Colonic mucosa (tissue), 4 donors: ENCODE results near the gene FRMD5. TPM values are rescaled to one million over a fixed set of nuclear protein-coding genes. Genes with fewer than 3 reads are reported as not detected.

Experiments
- DNase-seq: peaks from one replicate; pipeline ENCODE4 v3.0.0-alpha.2; 2020
- H3K27ac ChIP-seq: fragments of 200-600 bp; one replicate; pipeline ENCODE4 v1.8.0; 2021
- H3K27me3 ChIP-seq: fragments of 200-600 bp; one replicate; pipeline ENCODE4 v1.8.0; 2021
- H3K36me3 ChIP-seq: fragments of 200-600 bp; one replicate; pipeline ENCODE4 v1.8.0; 2021
- H3K4me1 ChIP-seq: fragments of 200-600 bp; one replicate; pipeline ENCODE4 v1.8.0; 2021; ENCODE audit warnings: mild to moderate bottlenecking
- H3K4me3 ChIP-seq: fragments of 200-600 bp; one replicate; pipeline ENCODE4 v1.8.0; 2021
- H3K9ac ChIP-seq, 2 donors: one replicate each; pipeline ENCODE4 v1.7.0; 2013; ENCODE audit warnings: control low read depth in 2 of 2, low read depth in 2 of 2, low read length in 2 of 2
- H3K9me3 ChIP-seq: fragments of 200-600 bp; one replicate; pipeline ENCODE4 v1.8.0; 2021
- intact Hi-C: fragments of 100-400 bp; cut with DNase I; formaldehyde crosslinking; loops from one replicate; pipeline ENCODE4 v1.14.1; 2022
- total RNA-seq, 2 donors: library from RNA; stranded (reverse); fragmentation: NEBNext Ultra II Directional in 1 of 2; extraction: Animal tissue kit (Norgen Biotek cat#: 25700) in 1 of 2; gene quantifications; one replicate each; pipeline ENCODE4 v1.2.1, GENCODE V29; 2021
- TF ChIP-seq, protein P1 (sequence below): fragments of 200-600 bp; IDR thresholded peaks from one replicate; pipeline ENCODE4 v1.8.0; 2022; ENCODE audit warnings: antibody characterized with exemption, mild to moderate bottlenecking
- donor health status: healthy.
- donor health status: DM: no; HTN: no; CAD: no.
- donor health status: DM: no; HTN: no; CAD: no.

The FRMD5 gene
- total RNA-seq, 2 donors from 2014 or later = 2.9 to 3.4 TPM

DNA sequence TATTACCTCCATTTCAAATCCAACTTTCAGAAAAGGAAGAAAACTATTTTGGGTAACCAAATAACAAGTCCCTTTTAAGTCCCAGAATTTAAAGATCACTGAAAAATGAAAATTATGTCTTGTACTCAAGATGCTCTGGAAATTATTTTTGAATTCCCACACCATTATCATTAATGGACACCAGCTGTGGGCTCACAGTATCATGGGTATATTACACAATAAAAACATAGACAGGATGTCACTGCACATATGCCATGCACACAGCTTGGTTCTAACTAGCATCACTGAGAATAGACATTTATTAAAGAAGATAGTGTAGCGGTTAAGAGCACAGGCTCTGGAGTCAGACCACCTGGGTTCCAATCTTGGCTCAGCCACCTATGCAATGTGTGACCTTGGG lies 130.4 kb downstream of the FRMD5 start:
- TF ChIP-seq, protein P1, sequence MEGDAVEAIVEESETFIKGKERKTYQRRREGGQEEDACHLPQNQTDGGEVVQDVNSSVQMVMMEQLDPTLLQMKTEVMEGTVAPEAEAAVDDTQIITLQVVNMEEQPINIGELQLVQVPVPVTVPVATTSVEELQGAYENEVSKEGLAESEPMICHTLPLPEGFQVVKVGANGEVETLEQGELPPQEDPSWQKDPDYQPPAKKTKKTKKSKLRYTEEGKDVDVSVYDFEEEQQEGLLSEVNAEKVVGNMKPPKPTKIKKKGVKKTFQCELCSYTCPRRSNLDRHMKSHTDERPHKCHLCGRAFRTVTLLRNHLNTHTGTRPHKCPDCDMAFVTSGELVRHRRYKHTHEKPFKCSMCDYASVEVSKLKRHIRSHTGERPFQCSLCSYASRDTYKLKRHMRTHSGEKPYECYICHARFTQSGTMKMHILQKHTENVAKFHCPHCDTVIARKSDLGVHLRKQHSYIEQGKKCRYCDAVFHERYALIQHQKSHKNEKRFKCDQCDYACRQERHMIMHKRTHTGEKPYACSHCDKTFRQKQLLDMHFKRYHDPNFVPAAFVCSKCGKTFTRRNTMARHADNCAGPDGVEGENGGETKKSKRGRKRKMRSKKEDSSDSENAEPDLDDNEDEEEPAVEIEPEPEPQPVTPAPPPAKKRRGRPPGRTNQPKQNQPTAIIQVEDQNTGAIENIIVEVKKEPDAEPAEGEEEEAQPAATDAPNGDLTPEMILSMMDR = no peak
- Histone ChIP-seq H3K27ac (no peak overlapping the region), H3K4me1 (no peaks in the 10 kb centered on the region), H3K27me3 (no peaks in the 10 kb centered on the region), H3K9me3 (no peaks in the 10 kb centered on the region), H3K36me3 (no peaks in the 10 kb centered on the region), H3K4me3 (no peak overlapping the region), H3K9ac (no peak overlapping the region)
- DNase-seq = no peak
- intact Hi-C loops = loop anchor here (2.0 kb wide), 1 partner anchor 160 kb away; no protein-coding TSS in a partner anchor

DNA sequence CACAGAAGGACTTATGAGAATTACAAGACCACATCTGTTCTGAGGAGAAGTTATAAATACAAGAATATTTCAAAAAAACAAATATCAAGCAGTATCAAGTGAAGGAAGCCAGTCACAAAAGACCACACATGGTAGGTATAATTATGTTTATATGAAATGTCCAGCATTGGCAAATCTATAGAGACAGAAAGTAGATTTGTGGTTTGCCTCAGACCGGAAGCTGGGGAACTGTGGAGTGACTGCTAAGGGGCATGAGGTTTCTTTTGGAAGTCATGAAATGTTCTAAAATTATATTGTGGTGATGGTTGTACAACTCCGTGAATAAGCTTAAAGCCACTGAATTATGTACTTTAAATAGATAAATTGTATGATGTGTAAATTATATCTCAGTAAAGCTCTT lies 136.9 kb downstream of the FRMD5 start:
- no peaks in the 10 kb centered on the region for H3K9me3 ChIP-seq
- H3K9ac ChIP-seq = no peak overlapping the region
- H3K27me3 ChIP-seq = no peaks in the 10 kb centered on the region
- intact Hi-C loops = no loop called here
- H3K27ac ChIP-seq = no peak overlapping the region
- H3K4me3 ChIP-seq = no peak overlapping the region
- H3K36me3 ChIP-seq = no peaks in the 10 kb centered on the region
- TF ChIP-seq, protein P1 = no peak
- H3K4me1 ChIP-seq = no peaks in the 10 kb centered on the region
- no peak for DNase-seq

DNA sequence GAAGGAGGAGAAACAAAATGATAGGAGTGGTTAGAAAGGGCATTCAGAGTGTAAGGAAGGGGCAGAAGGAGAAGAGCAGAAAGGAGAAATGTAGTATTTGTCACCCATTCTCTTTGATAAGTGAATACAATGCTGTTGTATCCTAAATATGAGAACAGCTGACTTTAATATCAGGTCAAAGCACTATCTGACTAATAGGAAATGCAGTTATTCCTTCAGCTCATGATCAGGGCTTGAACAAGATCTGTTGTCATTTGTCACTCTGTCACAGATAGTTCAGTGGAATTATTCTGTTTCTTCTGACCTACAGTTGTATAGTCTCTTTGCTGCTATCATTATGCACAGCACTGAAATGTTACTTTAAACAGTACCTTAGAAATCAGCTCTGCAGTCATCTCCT lies 149.4 kb downstream of the FRMD5 start:
- Histone ChIP-seq H3K27me3 (no peaks in the 10 kb centered on the region), H3K27ac (no peak overlapping the region), H3K9me3 (no peaks in the 10 kb centered on the region), H3K4me3 (no peak overlapping the region), H3K9ac (no peak overlapping the region), H3K4me1 (no peaks in the 10 kb centered on the region), H3K36me3 (no peaks in the 10 kb centered on the region)
- intact Hi-C loops = no loop called here
- DNase-seq = no peak
- TF ChIP-seq, protein P1 = no peak

DNA sequence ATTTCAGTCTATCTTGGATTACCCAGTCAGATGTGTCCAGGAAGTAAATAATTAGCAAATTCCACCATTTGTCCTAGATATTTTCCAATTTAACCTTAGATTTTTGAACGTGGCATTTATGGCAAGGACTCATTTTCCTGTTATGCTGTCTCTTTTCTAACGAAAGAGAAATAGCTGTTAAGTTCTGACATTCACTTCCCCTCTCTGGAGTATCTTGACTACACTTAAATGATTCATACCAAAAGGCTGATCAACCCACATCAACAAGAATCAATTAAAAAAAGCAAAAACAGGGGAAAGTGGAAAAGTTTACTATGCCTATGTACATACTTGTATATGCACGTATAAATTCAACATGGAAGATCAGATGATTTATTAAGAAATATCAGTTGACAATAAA lies 149.9 kb downstream of the FRMD5 start:
- no peaks in the 10 kb centered on the region for H3K9me3 ChIP-seq
- no peak overlapping the region for H3K27ac ChIP-seq
- no peak for DNase-seq
- TF ChIP-seq, protein P1 = no peak
- no peaks in the 10 kb centered on the region for H3K4me1 ChIP-seq
- no peaks in the 10 kb centered on the region for H3K27me3 ChIP-seq
- H3K9ac ChIP-seq = no peak overlapping the region
- no peak overlapping the region for H3K4me3 ChIP-seq
- no peaks in the 10 kb centered on the region for H3K36me3 ChIP-seq
- intact Hi-C loops = no loop called here

DNA sequence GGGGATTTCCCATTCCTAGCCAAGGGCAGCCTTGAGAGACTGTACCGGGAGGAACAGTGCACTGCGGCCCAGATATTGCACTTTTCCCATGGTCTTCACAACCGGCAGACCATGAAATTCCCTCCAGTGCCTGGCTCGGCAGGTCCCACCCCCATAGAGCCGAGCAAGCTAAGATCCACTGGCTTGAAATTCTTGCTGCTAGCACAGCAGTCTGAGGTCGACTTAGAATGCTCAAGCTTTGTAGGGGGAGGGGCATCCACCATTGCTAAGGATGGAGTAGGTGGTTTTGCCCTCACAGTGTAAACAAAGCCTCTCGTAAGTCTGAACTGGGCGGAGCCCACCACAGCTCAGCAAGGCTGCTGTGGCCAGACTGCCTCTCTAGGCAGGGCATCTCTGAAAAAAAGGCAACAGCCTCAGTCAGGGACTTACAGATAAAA lies 156.3 kb downstream of the FRMD5 start:
- intact Hi-C loops = no loop called here
- DNase-seq = peak; percentile 18
- Histone ChIP-seq H3K27me3 (no peaks in the 10 kb centered on the region), H3K9ac (no peak overlapping the region), H3K27ac (no peak overlapping the region), H3K36me3 (no peaks in the 10 kb centered on the region), H3K4me3 (no peak overlapping the region), H3K4me1 (no peaks in the 10 kb centered on the region), H3K9me3 (no peaks in the 10 kb centered on the region)
- TF ChIP-seq, protein P1 = no peak
